HG02938 (cell line): ENCODE data around the gene LOC128125822.
"Not testable (repeated sequence)": the region's sequence is repeated elsewhere in the genome, so short reads cannot be mapped to it uniquely, and the experiment has no call there.

Experiments
- ATAC-seq: cut with Tn5 transposase; IDR thresholded peaks from one replicate; pipeline ENCODE4 v1.9.1; 2021; ENCODE audit warnings: mild to moderate bottlenecking, moderate library complexity; ENCODE audit not compliant: unreplicated experiment

Gene LOC128125822

GRCh38 chr6:63581355-63582013, 9.2 kb downstream of the LOC128125822 start:
- no peak for ATAC-seq

DNA sequence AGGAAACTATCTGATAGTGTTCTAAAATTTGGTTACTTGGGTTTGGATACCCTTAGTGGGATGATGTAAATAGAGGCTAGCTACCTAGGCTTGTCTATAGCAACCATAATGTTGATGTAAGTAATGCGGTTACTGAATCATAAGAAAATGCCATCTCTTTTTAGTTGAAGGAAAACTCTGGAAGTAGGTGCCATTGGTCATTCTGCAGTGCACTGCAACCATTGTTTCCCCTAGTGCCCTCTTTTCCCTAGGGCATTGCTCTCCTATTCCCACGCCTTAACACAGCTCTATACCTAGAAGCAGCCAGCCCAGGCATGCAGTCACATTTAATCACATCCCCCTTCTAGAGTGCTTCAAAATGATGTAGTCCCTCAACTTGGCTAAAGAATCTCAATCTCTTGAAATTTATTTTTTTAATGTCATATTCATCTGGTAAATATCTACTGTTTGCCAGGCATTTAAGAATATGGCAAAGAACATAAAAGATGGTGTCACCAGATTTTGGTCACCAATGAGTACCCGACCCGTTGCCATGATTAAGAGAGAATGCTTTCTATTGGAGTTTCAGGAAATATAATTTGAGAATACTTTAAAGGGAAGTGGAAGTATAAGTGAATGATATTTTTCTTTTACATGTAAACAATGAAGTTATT, 10.4 kb downstream of the LOC128125822 start:
- no peak for ATAC-seq

DNA sequence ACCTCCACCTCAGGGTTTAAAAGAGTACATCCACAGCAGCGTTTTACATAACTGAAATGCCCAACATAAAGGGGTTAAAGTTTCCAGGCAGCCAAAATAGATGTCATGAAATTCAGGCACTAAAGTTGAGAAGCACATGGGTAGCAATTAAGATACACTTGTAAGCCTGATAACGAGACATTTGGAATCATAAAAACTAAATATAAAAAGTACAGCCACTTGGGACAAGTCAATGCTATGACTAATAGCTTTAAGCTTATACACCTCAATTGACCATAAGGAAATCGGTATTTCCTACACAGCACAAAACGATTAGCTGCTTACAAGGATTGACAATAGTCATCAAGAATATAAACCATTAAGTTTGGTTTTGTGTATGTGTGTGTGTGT, 11.8 kb downstream of the LOC128125822 start:
- ATAC-seq: no peak

DNA sequence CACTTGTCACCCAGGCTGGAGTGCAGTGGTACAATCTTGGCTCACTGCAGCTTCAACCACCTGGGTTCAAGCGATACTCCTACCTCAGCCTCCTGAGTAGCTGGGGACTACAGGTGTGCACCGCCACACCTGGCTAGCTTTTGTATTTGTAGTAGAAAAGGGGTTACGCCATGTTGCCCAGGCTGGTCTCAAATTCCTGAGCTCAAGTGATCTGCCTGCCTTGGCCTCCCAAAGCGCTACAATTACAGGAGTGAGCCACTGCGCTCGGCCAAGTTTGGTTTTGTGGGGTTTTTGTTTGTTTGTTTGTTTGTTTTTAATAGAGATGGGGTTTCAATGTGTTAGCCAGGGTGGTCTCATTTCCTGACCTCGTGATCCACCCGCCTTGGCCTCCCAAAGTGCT, 12.3 kb downstream of the LOC128125822 start:
- ATAC-seq: no peak

- ATAC-seq: not testable (repeated sequence)
These were observed 13.4 kb downstream of the LOC128125822 start for GRCh38 chr6:63585652-63586051.

DNA sequence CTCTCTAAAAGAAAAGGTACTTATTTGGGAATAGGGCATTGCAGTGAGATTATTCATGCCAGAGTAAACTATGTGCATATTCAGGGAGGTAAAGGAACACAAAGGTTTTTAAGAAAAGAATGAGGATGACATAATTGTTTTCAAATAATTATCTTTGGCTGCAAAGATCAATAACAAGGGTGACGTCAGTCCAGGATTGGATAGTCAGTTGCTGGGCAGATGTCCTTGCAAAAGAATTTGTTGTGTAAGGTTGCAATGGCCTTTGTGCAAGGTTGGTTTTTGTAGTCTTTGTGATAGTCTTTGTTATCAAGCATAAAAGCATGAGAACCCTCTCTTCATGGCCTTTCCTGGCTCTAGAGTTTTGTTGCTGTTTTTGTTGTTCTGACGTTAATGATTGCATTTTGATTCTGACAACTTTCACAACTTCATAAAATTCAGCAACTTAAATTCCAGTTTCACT, 17.7 kb downstream of the LOC128125822 start:
- no peak for ATAC-seq

- ATAC-seq: no peak
These were observed 20.6 kb downstream of the LOC128125822 start for GRCh38 chr6:63592886-63593285.

DNA sequence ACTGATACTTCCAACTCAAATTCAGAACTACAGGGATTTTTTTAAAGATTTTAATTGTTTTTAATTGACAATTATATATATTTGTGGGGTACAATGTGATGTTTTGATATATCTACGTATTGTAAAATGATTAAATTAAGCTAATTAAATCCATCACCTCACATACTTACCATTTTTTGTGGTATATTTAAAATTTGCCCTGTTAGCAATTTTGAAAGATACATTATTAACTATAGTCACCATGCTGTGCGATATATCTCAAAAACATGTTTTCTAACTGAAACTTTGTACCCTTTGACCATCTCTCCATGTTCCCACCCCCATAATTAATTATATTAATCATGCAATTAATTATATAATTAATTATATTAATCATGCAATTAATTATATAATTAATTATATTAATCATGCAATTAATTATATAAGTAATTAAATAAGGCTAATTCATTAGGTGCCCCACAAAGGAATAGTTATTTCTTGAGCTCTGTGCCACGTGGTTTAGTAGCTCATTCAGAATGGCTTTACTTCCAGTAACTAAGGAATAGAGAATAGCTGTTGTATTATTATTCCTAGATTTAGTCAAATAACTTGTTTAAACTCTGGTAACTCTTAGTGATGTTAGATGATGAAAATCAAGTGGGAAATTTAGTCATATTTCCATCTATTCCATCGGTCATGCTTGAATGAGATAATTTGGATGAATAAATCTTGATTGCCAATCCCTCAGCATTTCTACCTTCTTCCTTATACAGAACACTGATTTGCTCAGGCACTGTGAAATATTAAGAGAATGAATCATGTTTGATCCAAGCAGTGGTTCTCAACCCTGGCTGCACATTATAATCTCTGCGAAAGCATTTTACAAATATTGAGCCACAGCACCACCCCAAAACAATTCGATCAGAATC, 25.1 kb downstream of the LOC128125822 start:
- no peak for ATAC-seq

GRCh38 chr6:63598049-63599036, 26.1 kb downstream of the LOC128125822 start:
- ATAC-seq: peak; percentile 99

GRCh38 chr6:63599243-63599642, 27.0 kb downstream of the LOC128125822 start:
- no peak for ATAC-seq

- ATAC-seq: no peak
These were observed 27.9 kb downstream of the LOC128125822 start for GRCh38 chr6:63600136-63600535.

- no peak for ATAC-seq
These were observed 37.0 kb downstream of the LOC128125822 start for GRCh38 chr6:63609231-63609630.

DNA sequence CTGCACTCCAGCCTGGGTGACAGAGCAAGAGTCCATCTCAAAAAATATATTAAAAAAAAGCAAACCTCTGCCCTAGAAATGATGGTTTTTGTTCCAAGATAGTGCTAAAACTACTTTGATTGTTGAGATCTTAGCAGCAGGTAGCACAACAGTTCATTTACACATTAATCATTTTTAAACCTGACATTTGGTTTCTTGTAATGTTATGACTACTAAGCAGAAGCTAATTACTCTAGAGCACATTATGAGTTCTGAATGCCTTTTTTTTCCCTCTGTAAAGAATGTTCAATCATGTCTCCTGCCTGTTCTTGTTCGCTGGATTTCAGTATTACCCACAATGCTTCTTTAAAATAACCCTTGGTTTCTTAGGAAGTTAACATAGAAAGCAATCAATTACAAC, 38.7 kb downstream of the LOC128125822 start:
- no peak for ATAC-seq

GRCh38 chr6:63611560-63611959, 39.3 kb downstream of the LOC128125822 start:
- no peak for ATAC-seq

- no peak for ATAC-seq
These were observed 43.3 kb downstream of the LOC128125822 start for GRCh38 chr6:63615590-63615989.
